LNCaP clone FGC (cell line): ENCODE data around the gene NR3C1.
A peak's percentile ranks its signal among the peaks of the same experiment; 100 is the strongest.

Experiments used
- DNase-seq: peaks from one replicate; pipeline ENCODE4 v3.0.0-alpha.2; 2011; ENCODE audit warnings: low read depth
- H3K4me3 ChIP-seq: 2 replicates; pipeline ENCODE4 v1.5.1; 2011; ENCODE audit warnings: mild to moderate bottlenecking, low read depth, low read length, control low read depth
- TF ChIP-seq, protein P1 (sequence below): IDR thresholded peaks from 2 replicates; pipeline ENCODE4 v1.5.1; 2012; ENCODE audit warnings: mild to moderate bottlenecking; ENCODE audit not compliant: control insufficient read depth, insufficient read depth; ENCODE audit errors: extremely low read depth

NR3C1 gene

GRCh38 chr5:143427122-143427735, 23.7 kb upstream of the NR3C1 start:
- TF ChIP-seq, protein P1, sequence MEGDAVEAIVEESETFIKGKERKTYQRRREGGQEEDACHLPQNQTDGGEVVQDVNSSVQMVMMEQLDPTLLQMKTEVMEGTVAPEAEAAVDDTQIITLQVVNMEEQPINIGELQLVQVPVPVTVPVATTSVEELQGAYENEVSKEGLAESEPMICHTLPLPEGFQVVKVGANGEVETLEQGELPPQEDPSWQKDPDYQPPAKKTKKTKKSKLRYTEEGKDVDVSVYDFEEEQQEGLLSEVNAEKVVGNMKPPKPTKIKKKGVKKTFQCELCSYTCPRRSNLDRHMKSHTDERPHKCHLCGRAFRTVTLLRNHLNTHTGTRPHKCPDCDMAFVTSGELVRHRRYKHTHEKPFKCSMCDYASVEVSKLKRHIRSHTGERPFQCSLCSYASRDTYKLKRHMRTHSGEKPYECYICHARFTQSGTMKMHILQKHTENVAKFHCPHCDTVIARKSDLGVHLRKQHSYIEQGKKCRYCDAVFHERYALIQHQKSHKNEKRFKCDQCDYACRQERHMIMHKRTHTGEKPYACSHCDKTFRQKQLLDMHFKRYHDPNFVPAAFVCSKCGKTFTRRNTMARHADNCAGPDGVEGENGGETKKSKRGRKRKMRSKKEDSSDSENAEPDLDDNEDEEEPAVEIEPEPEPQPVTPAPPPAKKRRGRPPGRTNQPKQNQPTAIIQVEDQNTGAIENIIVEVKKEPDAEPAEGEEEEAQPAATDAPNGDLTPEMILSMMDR, result no peak
- no peak for DNase-seq

DNA sequence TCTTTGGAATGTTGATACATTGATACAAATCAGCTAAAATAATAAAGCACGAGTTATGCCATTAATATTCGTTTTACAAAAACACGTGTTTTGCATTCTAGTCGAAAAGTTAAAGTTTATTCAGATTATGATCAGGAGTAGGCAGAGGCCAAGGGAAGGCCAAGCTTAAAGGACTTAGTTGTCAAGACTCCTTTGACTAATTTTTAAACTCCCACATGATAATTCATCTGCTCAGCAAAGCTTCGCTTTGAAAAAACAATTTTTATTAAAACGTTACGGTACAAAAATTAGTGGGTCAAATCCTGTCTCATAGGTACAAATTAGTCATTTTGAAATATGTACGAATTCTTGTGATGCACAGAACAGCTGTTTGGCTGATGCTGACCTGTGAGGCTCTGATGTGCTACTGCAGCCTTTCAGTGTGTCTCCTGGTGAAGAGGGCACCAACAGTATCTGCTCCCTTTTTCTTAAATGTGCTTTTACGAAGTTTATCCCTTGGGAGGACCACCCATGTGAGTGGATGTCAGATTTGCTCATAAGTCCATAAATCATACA, 23.0 kb upstream of the NR3C1 start:
- H3K4me3 ChIP-seq, result no peak overlapping the region
- TF ChIP-seq, protein P1, result no peak
- no peak for DNase-seq

More at GRCh38 chr5:143427122-143427735, 23.7 kb upstream of the NR3C1 start:
- no peak overlapping the region for H3K4me3 ChIP-seq

- TF ChIP-seq, protein P1, result no peak
- H3K4me3 ChIP-seq, result no peak overlapping the region
- DNase-seq, result no peak
These were observed 22.3 kb upstream of the NR3C1 start for GRCh38 chr5:143425835-143426234.

- no peak overlapping the region for H3K4me3 ChIP-seq
- DNase-seq, result no peak
- TF ChIP-seq, protein P1, result no peak
These were observed 14.8 kb upstream of the NR3C1 start for GRCh38 chr5:143418140-143418866.

GRCh38 chr5:143417503-143418139, 14.1 kb upstream of the NR3C1 start:
- DNase-seq, result peak; percentile 94
- TF ChIP-seq, protein P1, result no peak
- no peak overlapping the region for H3K4me3 ChIP-seq

GRCh38 chr5:143416411-143416810, 12.9 kb upstream of the NR3C1 start:
- H3K4me3 ChIP-seq, result no peak overlapping the region
- DNase-seq, result no peak
- TF ChIP-seq, protein P1, result no peak
